ENCODE results near the gene C20orf96. TPM values are rescaled to one million over a fixed set of nuclear protein-coding genes. Genes with fewer than 3 reads are reported as not detected.

Gene C20orf96
- total and polyA plus RNA-seq, 7 donors, result 2.1 to 8.5 (median 5.3) TPM

DNA sequence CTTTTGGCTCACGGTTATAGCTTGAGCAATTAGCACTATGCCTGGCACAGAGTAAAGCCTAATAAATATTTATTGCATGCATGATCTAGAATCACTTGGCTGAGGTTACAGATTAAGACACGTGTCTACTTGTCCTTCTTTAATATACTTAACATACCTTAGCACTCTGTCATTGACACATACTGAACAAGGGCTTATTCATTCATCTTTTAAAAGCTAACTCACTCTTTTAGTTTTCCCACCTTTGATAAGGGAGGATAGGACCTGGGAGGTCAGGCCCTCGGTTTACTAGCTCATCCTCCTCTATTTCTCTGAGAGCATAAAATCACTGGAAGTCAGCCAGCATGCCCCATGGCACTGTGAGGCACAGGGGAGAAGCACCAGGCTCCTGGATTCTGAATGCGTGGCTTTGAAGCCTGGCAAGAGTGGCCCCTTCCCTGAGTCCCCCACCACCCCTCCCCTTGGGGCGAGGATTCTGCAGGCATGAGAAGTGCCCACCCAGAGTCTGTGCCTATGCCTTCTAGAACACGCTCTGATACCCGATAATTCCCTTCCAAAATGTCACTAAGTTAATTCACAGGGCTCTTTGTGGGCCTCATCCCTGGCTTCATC lies 18.0 kb upstream of the C20orf96 start:
- H3K36me3 ChIP-seq, result no peaks in the 10 kb centered on the region
- 61 to 72% methylated on average over 7 of the region's 7 CpGs for WGBS, 2 donors
- no peak overlapping the region for H3K4me3 ChIP-seq
- TF ChIP-seq EP300 (IDR thresholded peaks at IDR 0.05) (no peak), POLR2A (IDR thresholded peaks at IDR 0.05) (no peak), POLR2AphosphoS5 (IDR thresholded peaks at IDR 0.05) (no peak)
- TF ChIP-seq, protein P1, sequence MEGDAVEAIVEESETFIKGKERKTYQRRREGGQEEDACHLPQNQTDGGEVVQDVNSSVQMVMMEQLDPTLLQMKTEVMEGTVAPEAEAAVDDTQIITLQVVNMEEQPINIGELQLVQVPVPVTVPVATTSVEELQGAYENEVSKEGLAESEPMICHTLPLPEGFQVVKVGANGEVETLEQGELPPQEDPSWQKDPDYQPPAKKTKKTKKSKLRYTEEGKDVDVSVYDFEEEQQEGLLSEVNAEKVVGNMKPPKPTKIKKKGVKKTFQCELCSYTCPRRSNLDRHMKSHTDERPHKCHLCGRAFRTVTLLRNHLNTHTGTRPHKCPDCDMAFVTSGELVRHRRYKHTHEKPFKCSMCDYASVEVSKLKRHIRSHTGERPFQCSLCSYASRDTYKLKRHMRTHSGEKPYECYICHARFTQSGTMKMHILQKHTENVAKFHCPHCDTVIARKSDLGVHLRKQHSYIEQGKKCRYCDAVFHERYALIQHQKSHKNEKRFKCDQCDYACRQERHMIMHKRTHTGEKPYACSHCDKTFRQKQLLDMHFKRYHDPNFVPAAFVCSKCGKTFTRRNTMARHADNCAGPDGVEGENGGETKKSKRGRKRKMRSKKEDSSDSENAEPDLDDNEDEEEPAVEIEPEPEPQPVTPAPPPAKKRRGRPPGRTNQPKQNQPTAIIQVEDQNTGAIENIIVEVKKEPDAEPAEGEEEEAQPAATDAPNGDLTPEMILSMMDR (IDR thresholded peaks at IDR 0.05), result no peak
- intact Hi-C loops (cut with DNase I), result no loop called here
- DNase-seq, result no peak
- H3K27me3 ChIP-seq, result no peaks in the 10 kb centered on the region
- no peaks in the 10 kb centered on the region for H3K9me3 ChIP-seq
- H3K4me1 ChIP-seq, result peaks cover 0 to 20% (median 19%) of the 10 kb centered on the region in 4 donors
- peak overlapping the region in 2 of 4 donors; percentile 11 to 87 for H3K27ac ChIP-seq

DNA sequence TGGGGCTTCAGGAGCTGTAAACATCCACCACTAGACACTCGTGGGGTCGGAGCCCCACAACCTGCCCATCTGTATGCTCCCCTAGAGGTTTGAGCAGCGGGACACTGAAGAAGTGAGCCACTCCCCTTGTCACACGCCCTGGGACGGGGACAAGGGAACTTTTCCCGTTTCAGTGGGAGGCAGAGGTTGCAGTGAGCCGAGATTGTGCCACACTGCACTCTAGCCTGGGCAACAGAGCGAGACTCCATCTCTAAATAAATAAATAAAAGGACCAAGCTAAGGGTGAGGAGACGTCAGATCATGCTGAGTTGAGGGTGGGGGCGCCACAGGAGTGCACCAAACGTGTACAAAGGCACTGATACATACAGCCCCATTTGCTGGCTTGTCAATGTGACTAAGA lies 15.2 kb upstream of the C20orf96 start:
- intact Hi-C loops (cut with DNase I), result no loop called here
- H3K36me3 ChIP-seq, result no peaks in the 10 kb centered on the region
- DNase-seq, result no peak
- H3K9me3 ChIP-seq, result no peaks in the 10 kb centered on the region
- peaks cover 0 to 31% (median 27%) of the 10 kb centered on the region in 4 donors for H3K4me1 ChIP-seq
- TF ChIP-seq POLR2A (IDR thresholded peaks at IDR 0.05) (no peak), POLR2AphosphoS5 (IDR thresholded peaks at IDR 0.05) (no peak), EP300 (IDR thresholded peaks at IDR 0.05) (no peak)
- TF ChIP-seq, protein P1 (IDR thresholded peaks at IDR 0.05), result no peak
- H3K27me3 ChIP-seq, result no peaks in the 10 kb centered on the region
- no peak overlapping the region for H3K27ac ChIP-seq
- H3K4me3 ChIP-seq, result no peak overlapping the region
- WGBS, 2 donors, result 65 to 82% methylated on average over 11 of the region's 11 CpGs

DNA sequence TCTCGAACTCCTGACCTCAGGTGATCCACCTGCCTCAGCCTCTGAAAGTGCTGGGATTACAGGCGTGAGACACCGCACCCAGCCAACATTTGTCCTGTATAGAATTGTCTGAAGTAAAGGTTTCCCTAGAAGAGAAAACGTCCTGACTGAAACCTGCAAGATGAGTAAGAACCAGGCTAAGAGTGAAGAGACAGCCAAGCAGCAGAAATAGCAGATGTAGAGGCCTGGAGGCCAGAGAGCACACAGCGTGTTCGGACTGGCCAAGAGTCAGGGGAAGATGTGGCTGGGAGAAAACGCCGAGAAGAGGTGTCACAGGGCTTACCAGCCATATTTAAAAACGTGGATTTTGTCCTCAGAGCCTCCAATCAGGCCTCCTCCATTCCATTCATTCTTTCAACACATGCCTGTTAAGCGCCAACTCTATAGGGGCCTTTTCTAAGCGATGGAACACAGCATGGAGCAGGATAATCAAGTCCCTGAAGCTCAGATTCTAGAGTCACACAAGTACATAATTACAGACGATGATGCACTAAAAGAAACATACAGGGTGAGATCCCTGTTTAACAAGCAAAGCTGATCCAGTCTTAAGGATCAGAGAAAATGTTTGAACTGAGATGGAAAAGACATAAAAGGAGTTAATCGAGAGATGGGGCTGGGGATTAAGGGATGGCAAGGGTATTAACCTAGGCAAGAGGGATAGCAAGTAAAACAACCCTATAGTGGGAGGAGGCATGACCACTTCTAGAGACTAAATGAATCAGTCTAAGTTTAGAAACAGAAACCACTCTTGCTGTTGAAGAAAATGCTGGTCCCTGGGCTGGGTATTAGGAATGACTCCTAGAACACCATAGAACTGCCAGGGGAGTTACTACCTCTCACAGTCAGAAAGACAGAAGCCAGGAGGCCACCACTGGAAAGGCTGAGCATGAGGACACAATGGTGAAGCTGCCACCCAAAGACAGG lies 11.6 kb upstream of the C20orf96 start:
- intact Hi-C loops (cut with DNase I), result no loop called here
- Histone ChIP-seq H3K36me3 (no peaks in the 10 kb centered on the region), H3K27ac (peak overlapping the region in 3 of 4 donors; percentile 43 to 98 (median 96)), H3K27me3 (no peaks in the 10 kb centered on the region), H3K9me3 (no peaks in the 10 kb centered on the region), H3K4me1 (peaks cover 0 to 34% (median 33%) of the 10 kb centered on the region in 4 donors), H3K4me3 (no peak overlapping the region)
- WGBS, 2 donors, result 86 to 87% methylated on average over 13 of the region's 13 CpGs
- TF ChIP-seq, protein P1 (IDR thresholded peaks at IDR 0.05), result no peak
- no peak for TF ChIP-seq POLR2A (IDR thresholded peaks at IDR 0.05)
- no peak for TF ChIP-seq POLR2AphosphoS5 (IDR thresholded peaks at IDR 0.05)
- no peak for TF ChIP-seq EP300 (IDR thresholded peaks at IDR 0.05)
- no peak for DNase-seq

DNA sequence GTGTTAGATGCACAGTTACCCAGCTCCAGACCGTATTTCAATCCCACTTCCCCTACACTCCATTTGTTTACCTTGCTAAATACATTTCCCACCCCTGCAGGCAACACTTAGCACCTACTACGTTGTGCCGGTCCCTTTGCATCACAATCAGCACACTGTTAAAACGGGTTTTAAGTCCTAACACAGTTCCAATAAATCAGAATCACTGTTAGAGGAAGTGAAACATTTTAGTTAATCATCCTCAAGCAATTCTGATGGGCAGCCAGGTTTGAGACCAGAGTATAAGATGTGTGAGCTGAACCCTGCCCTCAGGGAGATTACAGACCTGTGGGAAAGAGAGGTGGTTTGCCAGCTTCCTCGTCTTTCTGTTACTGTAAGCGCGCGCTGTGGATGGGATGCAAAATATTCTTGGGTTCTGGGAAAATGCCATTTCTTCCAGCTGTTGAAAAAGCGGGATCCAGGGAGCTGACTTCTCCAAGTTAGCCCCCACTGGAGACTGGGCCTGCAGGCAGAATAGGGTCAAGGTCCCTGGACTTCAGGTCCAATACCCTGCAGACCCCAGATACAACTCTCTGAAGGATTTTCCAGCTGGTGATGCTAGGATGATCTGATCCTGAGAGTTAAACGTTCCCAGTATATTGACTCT lies 9.9 kb upstream of the C20orf96 start:
- H3K36me3 ChIP-seq, result no peaks in the 10 kb centered on the region
- peak overlapping the region; percentile 30 to 98 (median 70) for H3K27ac ChIP-seq
- WGBS, 2 donors, result 50 to 55% methylated on average over 10 of the region's 10 CpGs
- TF ChIP-seq POLR2A (IDR thresholded peaks at IDR 0.05) (no peak), POLR2AphosphoS5 (IDR thresholded peaks at IDR 0.05) (no peak), EP300 (IDR thresholded peaks at IDR 0.05) (no peak)
- TF ChIP-seq, protein P1 (IDR thresholded peaks at IDR 0.05), result no peak
- intact Hi-C loops (cut with DNase I), result no loop called here
- H3K27me3 ChIP-seq, result no peaks in the 10 kb centered on the region
- H3K4me3 ChIP-seq, result peak overlapping the region in 2 of 4 donors; percentile 82 to 95
- no peak for DNase-seq
- H3K9me3 ChIP-seq, result no peaks in the 10 kb centered on the region
- H3K4me1 ChIP-seq, result peaks cover 0 to 45% (median 43%) of the 10 kb centered on the region in 4 donors

All from sigmoid colon (tissue), 7 donors.